ENCODE data around the gene ATP5PO.

The ATP5PO gene

GRCh38 chr21:33944185-33944763, 28.7 kb upstream of the ATP5PO start:
- no peak for TF ChIP-seq EZH2phosphoT487 (IDR thresholded peaks at IDR 0.05; ENCODE audit: low read depth)
- TF ChIP-seq, protein P1, sequence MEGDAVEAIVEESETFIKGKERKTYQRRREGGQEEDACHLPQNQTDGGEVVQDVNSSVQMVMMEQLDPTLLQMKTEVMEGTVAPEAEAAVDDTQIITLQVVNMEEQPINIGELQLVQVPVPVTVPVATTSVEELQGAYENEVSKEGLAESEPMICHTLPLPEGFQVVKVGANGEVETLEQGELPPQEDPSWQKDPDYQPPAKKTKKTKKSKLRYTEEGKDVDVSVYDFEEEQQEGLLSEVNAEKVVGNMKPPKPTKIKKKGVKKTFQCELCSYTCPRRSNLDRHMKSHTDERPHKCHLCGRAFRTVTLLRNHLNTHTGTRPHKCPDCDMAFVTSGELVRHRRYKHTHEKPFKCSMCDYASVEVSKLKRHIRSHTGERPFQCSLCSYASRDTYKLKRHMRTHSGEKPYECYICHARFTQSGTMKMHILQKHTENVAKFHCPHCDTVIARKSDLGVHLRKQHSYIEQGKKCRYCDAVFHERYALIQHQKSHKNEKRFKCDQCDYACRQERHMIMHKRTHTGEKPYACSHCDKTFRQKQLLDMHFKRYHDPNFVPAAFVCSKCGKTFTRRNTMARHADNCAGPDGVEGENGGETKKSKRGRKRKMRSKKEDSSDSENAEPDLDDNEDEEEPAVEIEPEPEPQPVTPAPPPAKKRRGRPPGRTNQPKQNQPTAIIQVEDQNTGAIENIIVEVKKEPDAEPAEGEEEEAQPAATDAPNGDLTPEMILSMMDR (IDR thresholded peaks at IDR 0.05; ENCODE audit: low read depth, low read length): no peak
- Histone ChIP-seq H3K9me3 (ENCODE audit: insufficient read depth, low read length) (peaks cover 3% of the 10 kb centered on the region; the same call in 1 of the 2 replicates), H3K9ac (ENCODE audit: low read length) (no peak overlapping the region), H3K27ac (ENCODE audit: low read length) (no peak overlapping the region), H2AFZ (ENCODE audit: low read depth, low read length) (no peak overlapping the region), H3K4me1 (ENCODE audit: low read length) (peaks cover 24% of the 10 kb centered on the region), H4K20me1 (ENCODE audit: insufficient read depth, low read length) (no peaks in the 10 kb centered on the region), H3K27me3 (ENCODE audit: low read depth, low read length) (no peaks in the 10 kb centered on the region), H3K79me2 (ENCODE audit: low read length) (no peaks in the 10 kb centered on the region), H3K36me3 (replicated peaks; ENCODE audit: low read depth, low read length) (peaks cover 4% of the 10 kb centered on the region), H3K4me3 (ENCODE audit: low read length) (no peak overlapping the region), H3K4me2 (ENCODE audit: low read length) (no peak overlapping the region)

DNA sequence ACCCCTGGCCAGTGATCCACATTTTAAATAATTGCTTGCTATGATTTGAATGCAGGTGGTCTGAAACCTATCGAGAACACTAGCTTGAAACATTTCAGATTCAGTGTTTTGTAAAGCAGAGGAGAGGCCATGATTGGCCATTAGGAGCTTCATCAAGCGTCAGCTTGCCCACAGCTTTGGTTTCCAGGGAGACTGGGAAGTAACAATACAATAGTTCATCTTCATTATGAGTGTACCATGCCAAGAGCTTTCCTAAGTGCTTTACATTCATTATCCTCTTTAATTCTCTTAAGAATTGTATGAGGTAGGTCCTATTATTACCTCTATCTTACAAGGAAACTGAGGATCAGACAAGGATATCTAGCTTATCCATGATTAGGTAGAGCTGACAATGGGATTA, 27.7 kb upstream of the ATP5PO start:
- H3K79me2 ChIP-seq (ENCODE audit: low read length): no peaks in the 10 kb centered on the region
- no peak overlapping the region for H3K9ac ChIP-seq (ENCODE audit: low read length)
- no peak overlapping the region for H3K4me2 ChIP-seq (ENCODE audit: low read length)
- peaks cover 10% of the 10 kb centered on the region for H3K36me3 ChIP-seq (replicated peaks; ENCODE audit: low read depth, low read length)
- H3K27ac ChIP-seq (ENCODE audit: low read length): no peak overlapping the region
- H3K27me3 ChIP-seq (ENCODE audit: low read depth, low read length): no peaks in the 10 kb centered on the region
- no peak for TF ChIP-seq EZH2phosphoT487 (IDR thresholded peaks at IDR 0.05; ENCODE audit: low read depth)
- TF ChIP-seq, protein P1 (IDR thresholded peaks at IDR 0.05; ENCODE audit: low read depth, low read length): no peak
- H3K9me3 ChIP-seq (ENCODE audit: insufficient read depth, low read length): no peaks in the 10 kb centered on the region
- no peaks in the 10 kb centered on the region for H4K20me1 ChIP-seq (ENCODE audit: insufficient read depth, low read length)
- no peak overlapping the region for H2AFZ ChIP-seq (ENCODE audit: low read depth, low read length)
- H3K4me3 ChIP-seq (ENCODE audit: low read length): no peak overlapping the region
- peaks cover 17% of the 10 kb centered on the region for H3K4me1 ChIP-seq (ENCODE audit: low read length)

- Histone ChIP-seq H3K27ac (ENCODE audit: low read length) (no peak overlapping the region), H4K20me1 (ENCODE audit: insufficient read depth, low read length) (no peaks in the 10 kb centered on the region)
These were observed 26.8 kb upstream of the ATP5PO start for GRCh38 chr21:33942426-33942825.

DNA sequence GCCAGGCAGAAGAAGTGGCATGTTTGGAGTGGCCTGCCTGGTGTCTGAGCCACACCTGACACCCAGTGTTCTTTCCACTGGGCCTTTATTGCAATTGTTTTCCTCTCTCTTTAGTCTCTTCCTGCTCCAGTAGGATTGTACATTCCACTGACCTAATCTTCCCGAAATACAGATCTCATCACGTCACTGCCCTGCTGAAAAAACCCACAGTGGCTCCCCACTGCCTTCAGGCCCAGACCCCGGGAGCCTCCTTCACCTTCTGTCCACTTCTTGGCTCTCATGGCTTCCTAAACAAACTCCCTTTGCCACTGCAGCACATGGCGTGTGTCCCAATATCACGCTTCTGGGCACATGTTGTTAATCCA, 25.3 kb upstream of the ATP5PO start:
- Histone ChIP-seq H3K4me1 (ENCODE audit: low read length) (peaks cover 20% of the 10 kb centered on the region), H3K9me3 (ENCODE audit: insufficient read depth, low read length) (no peaks in the 10 kb centered on the region), H3K27ac (ENCODE audit: low read length) (no peak overlapping the region), H3K36me3 (replicated peaks; ENCODE audit: low read depth, low read length) (peaks cover 19% of the 10 kb centered on the region), H3K79me2 (ENCODE audit: low read length) (no peaks in the 10 kb centered on the region; the same call in 1 of the 2 replicates), H3K9ac (ENCODE audit: low read length) (no peak overlapping the region), H3K4me3 (ENCODE audit: low read length) (no peak overlapping the region), H2AFZ (ENCODE audit: low read depth, low read length) (no peak overlapping the region), H4K20me1 (ENCODE audit: insufficient read depth, low read length) (no peaks in the 10 kb centered on the region), H3K27me3 (ENCODE audit: low read depth, low read length) (no peaks in the 10 kb centered on the region), H3K4me2 (ENCODE audit: low read length) (no peak overlapping the region)
- TF ChIP-seq, protein P1 (IDR thresholded peaks at IDR 0.05; ENCODE audit: low read depth, low read length): no peak
- no peak for TF ChIP-seq EZH2phosphoT487 (IDR thresholded peaks at IDR 0.05; ENCODE audit: low read depth)

More at GRCh38 chr21:33942426-33942825, 26.8 kb upstream of the ATP5PO start:
- TF ChIP-seq, protein P1 (IDR thresholded peaks at IDR 0.05; ENCODE audit: low read depth, low read length): no peak
- TF ChIP-seq EZH2phosphoT487 (IDR thresholded peaks at IDR 0.05; ENCODE audit: low read depth): no peak
- peaks cover 11% of the 10 kb centered on the region for H3K36me3 ChIP-seq (replicated peaks; ENCODE audit: low read depth, low read length)
- H3K9ac ChIP-seq (ENCODE audit: low read length): no peak overlapping the region
- no peak overlapping the region for H3K4me3 ChIP-seq (ENCODE audit: low read length)
- no peaks in the 10 kb centered on the region for H3K9me3 ChIP-seq (ENCODE audit: insufficient read depth, low read length)
- H2AFZ ChIP-seq (ENCODE audit: low read depth, low read length): no peak overlapping the region
- H3K4me2 ChIP-seq (ENCODE audit: low read length): no peak overlapping the region
- H3K4me1 ChIP-seq (ENCODE audit: low read length): peaks cover 17% of the 10 kb centered on the region
- no peaks in the 10 kb centered on the region for H3K27me3 ChIP-seq (ENCODE audit: low read depth, low read length)
- no peaks in the 10 kb centered on the region for H3K79me2 ChIP-seq (ENCODE audit: low read length)
